Measurements from ENCODE around the gene ISY1.

DNA sequence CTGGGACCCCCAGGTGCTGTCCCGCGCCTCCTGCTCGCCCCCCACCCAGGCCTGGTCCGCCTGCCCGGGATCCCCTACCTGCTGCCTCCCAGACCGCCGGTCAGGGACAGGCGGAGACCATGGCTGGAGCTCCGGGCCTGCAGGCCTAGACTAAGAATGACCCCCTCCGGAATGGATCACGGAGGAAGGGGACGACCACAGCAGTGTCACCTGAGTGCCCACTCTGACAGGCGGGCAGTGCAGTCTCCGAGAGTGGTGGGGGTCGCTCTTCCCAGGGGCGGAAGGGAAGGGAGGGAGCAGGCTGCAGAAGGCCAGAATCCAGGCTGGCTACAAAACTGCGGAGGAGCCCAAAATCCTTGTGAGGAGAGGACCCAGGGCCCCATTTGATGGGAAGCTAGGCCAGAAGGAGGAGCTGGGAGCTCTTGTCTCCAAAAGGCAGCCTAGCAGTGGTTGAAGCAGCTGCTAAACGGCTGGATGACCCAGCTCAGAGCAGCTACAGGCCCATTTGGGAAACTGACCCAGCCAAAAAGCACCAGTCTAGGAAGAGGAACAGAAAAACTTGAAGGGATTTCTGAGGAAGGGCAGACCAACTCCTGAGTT lies 38.4 kb downstream of the ISY1 start:
- TF ChIP-seq BHLHE40 (IDR thresholded peaks at IDR 0.05; ENCODE audit: borderline replicate concordance) (no peak), SP1 (IDR thresholded peaks at IDR 0.05) (no peak), FOXM1 (IDR thresholded peaks at IDR 0.05; ENCODE audit: borderline replicate concordance) (no peak), LEF1 (IDR thresholded peaks at IDR 0.05; ENCODE audit: borderline replicate concordance) (no peak), ZNF384 (IDR thresholded peaks at IDR 0.05) (no peak), SUZ12 (IDR thresholded peaks at IDR 0.05) (no peak), FOXA1 (IDR thresholded peaks at IDR 0.05) (no peak), NFRKB (IDR thresholded peaks at IDR 0.05) (no peak)
- TF ChIP-seq, protein P1, sequence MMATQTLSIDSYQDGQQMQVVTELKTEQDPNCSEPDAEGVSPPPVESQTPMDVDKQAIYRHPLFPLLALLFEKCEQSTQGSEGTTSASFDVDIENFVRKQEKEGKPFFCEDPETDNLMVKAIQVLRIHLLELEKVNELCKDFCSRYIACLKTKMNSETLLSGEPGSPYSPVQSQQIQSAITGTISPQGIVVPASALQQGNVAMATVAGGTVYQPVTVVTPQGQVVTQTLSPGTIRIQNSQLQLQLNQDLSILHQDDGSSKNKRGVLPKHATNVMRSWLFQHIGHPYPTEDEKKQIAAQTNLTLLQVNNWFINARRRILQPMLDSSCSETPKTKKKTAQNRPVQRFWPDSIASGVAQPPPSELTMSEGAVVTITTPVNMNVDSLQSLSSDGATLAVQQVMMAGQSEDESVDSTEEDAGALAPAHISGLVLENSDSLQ (IDR thresholded peaks at IDR 0.05) = no peak
